DMS153 treated with DMSO at 0.1 percent for 48 hours (cell line): ENCODE results near the gene ALDOC.

Experiments used
- DNase-seq: peaks from one replicate; lab custom pipeline; 2025; ENCODE audit not compliant: unreplicated experiment; lab: John Stamatoyannopoulos, UW

Gene ALDOC

DNA sequence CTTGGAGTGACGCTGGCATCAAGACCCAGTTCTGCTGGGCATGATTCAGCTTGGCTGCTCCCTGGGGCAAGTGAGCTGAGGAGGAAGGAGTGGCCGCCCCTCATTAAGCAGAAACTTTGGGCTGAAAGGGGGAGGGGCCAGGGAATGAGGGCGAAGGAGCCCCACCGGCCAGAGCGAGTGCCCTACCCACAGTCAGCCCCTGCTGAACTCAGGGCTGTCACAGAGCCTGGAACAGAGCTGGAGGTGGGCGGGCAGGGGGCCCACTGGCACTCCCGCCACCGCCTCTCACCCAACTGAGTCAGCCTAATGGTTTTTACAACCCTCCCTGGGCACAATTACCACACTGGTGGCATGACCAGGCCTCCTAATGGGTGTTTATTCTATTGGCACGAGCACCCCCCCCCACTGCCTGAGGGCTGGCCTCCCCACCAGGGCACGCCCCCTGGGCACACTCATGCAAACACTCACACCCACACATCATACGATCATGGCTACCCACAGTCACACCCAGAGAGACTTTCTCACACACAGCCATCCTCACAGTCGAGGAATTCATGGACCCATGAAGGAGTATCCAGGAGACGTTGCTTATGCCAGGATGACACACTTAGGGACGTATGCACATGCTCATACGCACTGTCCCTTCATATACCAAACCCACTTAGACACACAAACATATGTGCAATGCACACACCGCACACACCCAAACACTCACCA is 43.4 kb downstream of the ALDOC start:
- no peak for DNase-seq

DNA sequence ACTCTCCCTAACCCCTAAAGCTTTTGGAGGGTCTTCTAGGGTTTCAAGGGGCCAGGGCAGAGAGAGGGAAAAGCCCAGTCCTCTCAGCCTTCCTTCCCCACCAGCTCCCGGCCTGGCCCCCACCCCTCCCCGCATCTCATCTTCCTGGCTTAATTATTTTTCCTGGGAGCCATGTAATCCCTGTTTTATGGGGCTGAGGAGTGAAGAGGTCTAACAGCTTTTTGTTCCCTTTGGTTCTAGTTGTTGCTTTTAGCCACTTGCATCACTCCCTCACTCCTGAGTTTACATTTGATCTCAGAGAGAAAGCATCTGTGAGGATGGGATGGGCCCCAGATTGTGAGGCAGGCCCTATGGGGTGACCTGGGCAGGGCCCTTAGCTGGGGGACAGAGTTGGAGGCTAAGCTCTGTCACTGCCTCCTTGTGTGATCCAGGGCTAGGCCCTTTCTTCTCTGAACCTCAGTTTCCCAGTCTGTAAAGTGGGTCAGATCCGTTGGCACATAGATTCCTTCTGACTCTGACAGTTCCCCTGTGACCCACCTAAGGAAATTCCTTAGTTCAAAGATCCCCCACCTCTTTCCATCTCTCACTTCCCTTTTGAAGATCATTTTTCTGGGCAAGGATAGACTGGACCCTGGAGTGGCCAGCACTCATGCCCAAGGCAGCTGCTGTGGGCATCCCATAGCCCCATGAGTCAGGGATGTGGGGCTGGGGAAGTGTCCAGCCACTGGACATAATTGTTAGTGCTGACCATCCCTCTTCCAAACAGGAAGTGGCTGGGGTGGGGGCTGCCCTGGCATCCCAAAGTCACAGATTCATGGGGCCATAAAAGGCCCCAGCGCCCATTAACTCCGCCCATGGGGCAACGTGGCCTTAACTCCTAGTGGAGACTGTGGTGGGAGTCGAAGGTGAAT is 44.4 kb downstream of the ALDOC start:
- DNase-seq, result no peak

GRCh38 chr17:28530926-28531325 is 45.8 kb downstream of the ALDOC start:
- no peak for DNase-seq

DNA sequence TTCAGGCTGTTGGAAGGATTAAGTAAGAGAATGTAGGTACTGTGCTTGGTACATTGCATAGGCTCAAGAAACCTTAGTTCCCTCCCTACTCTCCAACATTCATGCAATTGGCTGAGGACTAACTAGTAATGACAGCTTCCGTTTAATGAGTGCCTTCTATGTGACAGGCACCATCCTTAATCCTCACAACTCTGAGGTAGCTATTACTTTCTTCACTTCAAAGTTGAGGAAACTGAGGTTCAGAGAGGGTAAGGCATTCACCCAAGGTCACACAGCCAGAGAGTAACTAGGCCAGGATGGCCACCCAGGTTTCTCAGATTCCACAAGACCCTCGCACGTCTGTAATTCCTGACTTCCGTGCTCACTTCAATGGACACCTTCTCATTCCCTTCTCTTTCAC is 46.4 kb downstream of the ALDOC start:
- DNase-seq, result no peak

DNA sequence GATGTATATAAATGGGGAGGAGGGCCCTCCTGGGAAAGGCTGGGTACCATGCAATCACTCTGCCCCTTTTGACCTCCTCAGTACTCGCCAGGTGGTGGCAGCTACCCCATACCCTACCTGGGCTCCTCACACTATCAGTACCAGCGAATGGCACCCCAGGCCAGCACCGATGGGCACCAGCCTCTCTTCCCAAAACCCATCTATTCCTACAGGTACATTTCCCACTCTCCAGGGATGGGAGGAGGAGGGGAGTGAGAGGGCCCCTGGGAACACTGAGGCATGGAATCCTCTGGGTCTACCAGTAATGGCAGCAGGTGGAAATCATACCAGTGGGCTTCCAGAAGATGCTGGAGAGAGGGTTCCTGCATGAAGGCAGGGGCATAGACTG is 47.7 kb downstream of the ALDOC start:
- DNase-seq, result no peak

DNA sequence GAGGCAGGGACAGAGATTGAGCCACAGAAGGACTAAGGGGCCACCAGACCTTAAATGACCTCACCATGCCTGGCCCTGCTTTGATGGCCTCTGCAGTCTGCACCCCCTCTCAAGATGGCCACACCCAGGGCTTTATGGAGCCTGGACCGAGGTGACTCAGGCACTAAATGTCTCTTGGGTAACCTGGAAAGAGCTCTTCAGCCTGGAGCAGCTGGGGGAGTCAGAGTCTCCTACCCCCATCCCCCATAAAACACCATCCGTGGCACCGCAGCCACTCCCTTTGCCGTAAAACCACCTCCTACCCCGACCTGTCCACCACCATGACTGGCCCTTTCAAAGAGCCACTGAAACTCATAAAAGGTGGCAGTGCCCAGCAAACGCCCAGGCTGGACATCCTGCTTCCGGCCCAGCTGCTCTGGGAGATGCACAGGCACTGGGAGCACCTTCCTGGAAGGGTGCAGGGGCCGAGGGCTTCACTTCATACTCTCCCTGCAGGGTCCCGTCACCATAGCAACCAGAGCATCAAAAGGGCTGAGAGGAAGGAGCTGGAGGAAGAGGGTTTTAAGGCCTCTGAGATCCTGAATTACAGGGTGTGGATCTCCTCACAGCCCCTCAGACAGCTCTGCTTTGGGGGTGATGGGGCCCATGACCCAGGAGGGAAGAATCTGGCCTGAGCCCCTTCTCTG is 48.2 kb downstream of the ALDOC start:
- DNase-seq, result no peak

DNA sequence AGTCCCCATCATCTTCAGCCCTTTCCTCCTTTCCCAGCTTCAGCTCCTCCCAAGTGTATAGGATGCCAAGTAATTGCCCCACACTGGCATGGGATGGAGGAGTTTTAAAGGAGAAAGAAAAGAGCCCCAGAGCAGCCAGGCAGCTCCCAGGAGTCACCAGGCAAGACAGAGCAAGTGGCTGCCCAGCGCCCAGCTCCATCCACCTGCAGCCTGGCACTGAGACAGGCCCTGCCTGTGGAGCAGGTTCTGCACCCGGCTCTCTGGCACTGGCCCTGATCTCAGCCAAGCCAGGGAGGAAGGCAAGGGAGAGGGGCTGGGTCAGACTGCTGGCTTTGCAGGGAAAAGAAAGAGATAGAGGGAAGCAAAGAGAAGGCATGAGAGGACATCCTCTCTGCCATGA is 48.8 kb downstream of the ALDOC start:
- DNase-seq, result no peak

DNA sequence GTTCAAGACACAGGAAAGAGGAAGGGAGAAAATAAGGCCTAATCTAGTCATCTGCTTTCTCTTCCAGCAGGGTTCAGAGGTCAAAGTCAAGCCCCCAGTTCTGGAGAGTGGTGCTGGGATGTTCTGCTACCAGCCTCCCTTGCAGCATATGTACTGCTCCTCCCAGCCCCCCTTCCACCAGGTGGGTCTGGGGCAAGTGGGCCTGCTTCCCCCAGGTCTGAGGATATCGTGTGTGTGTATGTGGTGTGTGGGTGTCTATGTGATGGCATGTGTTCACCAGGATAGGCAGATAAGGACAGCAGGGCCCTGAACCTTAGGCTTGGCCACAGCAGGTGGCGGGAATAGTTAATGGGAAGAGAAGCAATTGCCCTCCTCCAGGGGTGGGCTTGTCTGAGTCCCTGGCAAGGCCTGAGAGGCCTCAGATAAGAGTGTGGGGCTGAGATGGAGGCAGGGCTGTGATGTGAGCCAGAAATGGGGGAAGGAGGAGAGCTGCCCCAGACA is 49.5 kb downstream of the ALDOC start:
- no peak for DNase-seq

GRCh38 chr17:28526381-28526780 is 50.3 kb downstream of the ALDOC start:
- no peak for DNase-seq

GRCh38 chr17:28524476-28525424 is 51.9 kb downstream of the ALDOC start:
- no peak for DNase-seq

- no peak for DNase-seq
Measured at GRCh38 chr17:28523876-28524275, 52.8 kb downstream of the ALDOC start.

DNA sequence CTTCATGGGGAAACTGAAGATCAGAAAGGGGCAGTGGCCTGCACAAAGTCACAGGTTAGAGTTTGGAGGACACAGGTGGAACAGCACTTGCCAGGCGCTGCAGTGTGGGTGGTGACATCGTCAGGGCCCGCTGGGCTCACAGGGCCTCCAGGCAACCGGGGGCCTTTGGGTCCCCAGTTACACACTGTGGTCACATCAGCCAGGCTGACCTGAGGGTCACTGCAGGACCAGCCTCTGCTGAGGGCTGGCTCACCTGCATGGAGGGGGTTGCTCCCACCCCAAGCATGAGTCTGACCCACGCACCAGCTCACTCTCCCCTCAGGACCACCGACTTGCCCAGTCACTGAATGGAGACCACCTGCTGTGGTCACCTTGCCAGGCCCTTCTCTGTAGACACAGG is 53.5 kb downstream of the ALDOC start:
- no peak for DNase-seq
